ENCODE results near the gene REM1. TPM values are rescaled to one million over a fixed set of nuclear protein-coding genes. Genes with fewer than 3 reads are reported as not detected.

REM1 gene
- total and polyA plus RNA-seq, 2 of the 4 experiments (the other 2 are of a cell fraction) = not detected

DNA sequence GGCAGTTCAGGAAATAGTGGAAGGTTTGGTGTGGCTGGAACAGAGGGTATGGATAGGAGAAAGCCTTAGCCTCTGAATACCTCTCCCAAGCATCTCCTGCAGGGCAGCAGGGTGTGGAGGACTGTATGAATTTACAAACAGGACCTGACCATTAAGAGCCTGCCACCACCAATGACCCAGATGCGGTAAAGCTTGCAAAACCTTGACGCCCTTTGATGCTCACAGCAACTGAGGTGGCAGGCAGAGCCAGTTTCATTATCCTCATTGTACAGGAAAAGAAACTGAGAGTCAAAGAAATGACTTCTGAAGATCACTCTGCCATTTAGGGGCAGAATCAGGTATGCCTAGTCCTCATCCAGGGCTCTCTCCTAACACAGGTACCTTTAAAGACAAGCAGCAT is 41.6 kb downstream of the REM1 start:
- H3K14ac ChIP-seq (replicated peaks; ENCODE audit: low read depth, low read length) = no peak overlapping the region
- peaks cover 15 to 65% of the 10 kb centered on the region in 2 experiments for H3K79me1 ChIP-seq (ENCODE audit: low read depth in 1 of 2, low read length in 2 of 2)
- 93% methylated on average over 2 of the region's 2 CpGs; no CpG with 5 or more reads in 1 of the 2 experiments for WGBS, 2 experiments (ENCODE audit: extremely low coverage in 2 of 2, insufficient read length in 1 of 2)
- dilution Hi-C loops (cut with HindIII; ENCODE audit: low sequenced_read_pairs, unreplicated experiment) = no loop called here
- no peak overlapping the region for H2AK5ac ChIP-seq (ENCODE audit: low read depth, low read length)
- H2BK120ac ChIP-seq (ENCODE audit: low read depth, low read length) = no peak overlapping the region
- no peak overlapping the region; the same call in 1 of the 2 replicates for H3K27ac ChIP-seq (ENCODE audit: insufficient read depth, low read length)
- H3K4me3 ChIP-seq (ENCODE audit: insufficient read depth, low read depth, low read length) = no peak overlapping the region
- in situ Hi-C loops (cut with MboI; ENCODE audit: low sequenced_read_pairs) = no loop called here
- peaks cover 19% of the 10 kb centered on the region for H3K4me1 ChIP-seq (ENCODE audit: control insufficient read depth, insufficient read depth, low read length)
- H3K4ac ChIP-seq (ENCODE audit: low read depth, low read length) = 0 out of 2 replicates have a peak overlapping the region, but pooled peaks have one; percentile 29
- no peak overlapping the region for H2BK5ac ChIP-seq (ENCODE audit: low read depth, low read length, poor library complexity, severe bottlenecking)
- peaks cover 53% of the 10 kb centered on the region for H4K20me1 ChIP-seq (ENCODE audit: insufficient read depth, low read length)
- CTCF ChIA-PET = no interaction called here
- H4K8ac ChIP-seq (ENCODE audit: low read depth in 2 of 2, low read length in 2 of 2) = no peak overlapping the region
- H3K9me1 ChIP-seq (ENCODE audit: insufficient read depth, low read length) = peaks cover 28% of the 10 kb centered on the region
- no peak overlapping the region for H2AK9ac ChIP-seq (replicated peaks; ENCODE audit: low read depth, low read length, poor library complexity)
- DNase-seq (no peak), ATAC-seq (ENCODE audit: low read depth) (no peak)
- H3K27me3 ChIP-seq (ENCODE audit: control insufficient read depth, insufficient read depth, low read length) = no peaks in the 10 kb centered on the region
- no peak overlapping the region for H2AFZ ChIP-seq (replicated peaks; ENCODE audit: low read length, poor library complexity)
- peaks cover 10% of the 10 kb centered on the region for H3K36me3 ChIP-seq (ENCODE audit: control insufficient read depth, insufficient read depth, low read length)
- POLR2A ChIA-PET (ENCODE audit: unreplicated experiment) = no interaction called here
- H4K91ac ChIP-seq (ENCODE audit: insufficient read depth, low read depth, low read length) = no peak overlapping the region
- TF ChIP-seq, protein P1, sequence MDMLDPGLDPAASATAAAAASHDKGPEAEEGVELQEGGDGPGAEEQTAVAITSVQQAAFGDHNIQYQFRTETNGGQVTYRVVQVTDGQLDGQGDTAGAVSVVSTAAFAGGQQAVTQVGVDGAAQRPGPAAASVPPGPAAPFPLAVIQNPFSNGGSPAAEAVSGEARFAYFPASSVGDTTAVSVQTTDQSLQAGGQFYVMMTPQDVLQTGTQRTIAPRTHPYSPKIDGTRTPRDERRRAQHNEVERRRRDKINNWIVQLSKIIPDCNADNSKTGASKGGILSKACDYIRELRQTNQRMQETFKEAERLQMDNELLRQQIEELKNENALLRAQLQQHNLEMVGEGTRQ (IDR thresholded peaks at IDR 0.05; ENCODE audit: low read depth, low read length) = no peak
- TF ChIP-seq NFE2L2 (IDR thresholded peaks at IDR 0.05; ENCODE audit: low read depth, low read length) (no peak), POLR2A (IDR thresholded peaks at IDR 0.05; ENCODE audit: low read depth, low read length) (no peak), MAFK (IDR thresholded peaks at IDR 0.05; ENCODE audit: low read depth, low read length) (no peak), MAZ (IDR thresholded peaks at IDR 0.05; ENCODE audit: borderline replicate concordance, low read depth, low read length) (no peak), SMC3 (IDR thresholded peaks at IDR 0.05; ENCODE audit: low read depth, low read length) (no peak), RAD21 (IDR thresholded peaks at IDR 0.05; ENCODE audit: low read length) (no peak), CEBPB (IDR thresholded peaks at IDR 0.05; ENCODE audit: low read depth, low read length) (no peak), RCOR1 (IDR thresholded peaks at IDR 0.05; ENCODE audit: insufficient replicate concordance, low read length) (no peak), CHD1 (IDR thresholded peaks at IDR 0.05; ENCODE audit: low read depth, low read length) (no peak), RFX5 (IDR thresholded peaks at IDR 0.05; ENCODE audit: low read depth, low read length) (no peak), BHLHE40 (IDR thresholded peaks at IDR 0.05; ENCODE audit: low read depth, low read length) (no peak), FOS (IDR thresholded peaks at IDR 0.05; ENCODE audit: low read depth, low read length) (no peak)
- TF ChIP-seq, protein P2, sequence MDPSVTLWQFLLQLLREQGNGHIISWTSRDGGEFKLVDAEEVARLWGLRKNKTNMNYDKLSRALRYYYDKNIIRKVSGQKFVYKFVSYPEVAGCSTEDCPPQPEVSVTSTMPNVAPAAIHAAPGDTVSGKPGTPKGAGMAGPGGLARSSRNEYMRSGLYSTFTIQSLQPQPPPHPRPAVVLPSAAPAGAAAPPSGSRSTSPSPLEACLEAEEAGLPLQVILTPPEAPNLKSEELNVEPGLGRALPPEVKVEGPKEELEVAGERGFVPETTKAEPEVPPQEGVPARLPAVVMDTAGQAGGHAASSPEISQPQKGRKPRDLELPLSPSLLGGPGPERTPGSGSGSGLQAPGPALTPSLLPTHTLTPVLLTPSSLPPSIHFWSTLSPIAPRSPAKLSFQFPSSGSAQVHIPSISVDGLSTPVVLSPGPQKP (IDR thresholded peaks at IDR 0.05; ENCODE audit: borderline replicate concordance, low read depth, low read length) = no peak
- TF ChIP-seq, protein P3, sequence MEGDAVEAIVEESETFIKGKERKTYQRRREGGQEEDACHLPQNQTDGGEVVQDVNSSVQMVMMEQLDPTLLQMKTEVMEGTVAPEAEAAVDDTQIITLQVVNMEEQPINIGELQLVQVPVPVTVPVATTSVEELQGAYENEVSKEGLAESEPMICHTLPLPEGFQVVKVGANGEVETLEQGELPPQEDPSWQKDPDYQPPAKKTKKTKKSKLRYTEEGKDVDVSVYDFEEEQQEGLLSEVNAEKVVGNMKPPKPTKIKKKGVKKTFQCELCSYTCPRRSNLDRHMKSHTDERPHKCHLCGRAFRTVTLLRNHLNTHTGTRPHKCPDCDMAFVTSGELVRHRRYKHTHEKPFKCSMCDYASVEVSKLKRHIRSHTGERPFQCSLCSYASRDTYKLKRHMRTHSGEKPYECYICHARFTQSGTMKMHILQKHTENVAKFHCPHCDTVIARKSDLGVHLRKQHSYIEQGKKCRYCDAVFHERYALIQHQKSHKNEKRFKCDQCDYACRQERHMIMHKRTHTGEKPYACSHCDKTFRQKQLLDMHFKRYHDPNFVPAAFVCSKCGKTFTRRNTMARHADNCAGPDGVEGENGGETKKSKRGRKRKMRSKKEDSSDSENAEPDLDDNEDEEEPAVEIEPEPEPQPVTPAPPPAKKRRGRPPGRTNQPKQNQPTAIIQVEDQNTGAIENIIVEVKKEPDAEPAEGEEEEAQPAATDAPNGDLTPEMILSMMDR (conservative IDR thresholded peaks at IDR 0.05; ENCODE audit: low read depth, low read length) = no peak
- H4K5ac ChIP-seq (ENCODE audit: low read depth, low read length) = no peak overlapping the region
- H2BK20ac ChIP-seq (ENCODE audit: low read depth, low read length) = no peak overlapping the region
- H3K9ac ChIP-seq (ENCODE audit: low read depth, low read length) = 0 out of 2 replicates have a peak overlapping the region, but pooled peaks have one; percentile 9
- peak overlapping the region; percentile 39; the same call in 1 of the 2 replicates for H3K23ac ChIP-seq (ENCODE audit: low read depth, low read length)
- no peak overlapping the region for H2BK15ac ChIP-seq (ENCODE audit: low read depth, low read length)
- H3K56ac ChIP-seq (ENCODE audit: extremely low read depth, insufficient read depth, low read length) = no peak overlapping the region
- intact Hi-C loops (cut with micrococcal nuclease) = no loop called here
- no peak overlapping the region for H3K18ac ChIP-seq (ENCODE audit: low read depth, low read length)
- no peaks in the 10 kb centered on the region for H3K9me3 ChIP-seq (ENCODE audit: control insufficient read depth, insufficient read depth, low read length)
- BruUV-seq (replicated peaks) = no TSS peak
- H3K4me2 ChIP-seq (ENCODE audit: low read depth, low read length) = no peak overlapping the region; the same call in 1 of the 2 replicates

Measured in IMR-90 (cell line).